Astrocyte of the hippocampus (primary cell): ENCODE data around the gene FAM174C.

ENCODE experiments used
- DNase-seq: peaks from one replicate; pipeline ENCODE4 v3.0.0; 2011; ENCODE audit warnings: low read depth, low spot score

Gene FAM174C

DNA sequence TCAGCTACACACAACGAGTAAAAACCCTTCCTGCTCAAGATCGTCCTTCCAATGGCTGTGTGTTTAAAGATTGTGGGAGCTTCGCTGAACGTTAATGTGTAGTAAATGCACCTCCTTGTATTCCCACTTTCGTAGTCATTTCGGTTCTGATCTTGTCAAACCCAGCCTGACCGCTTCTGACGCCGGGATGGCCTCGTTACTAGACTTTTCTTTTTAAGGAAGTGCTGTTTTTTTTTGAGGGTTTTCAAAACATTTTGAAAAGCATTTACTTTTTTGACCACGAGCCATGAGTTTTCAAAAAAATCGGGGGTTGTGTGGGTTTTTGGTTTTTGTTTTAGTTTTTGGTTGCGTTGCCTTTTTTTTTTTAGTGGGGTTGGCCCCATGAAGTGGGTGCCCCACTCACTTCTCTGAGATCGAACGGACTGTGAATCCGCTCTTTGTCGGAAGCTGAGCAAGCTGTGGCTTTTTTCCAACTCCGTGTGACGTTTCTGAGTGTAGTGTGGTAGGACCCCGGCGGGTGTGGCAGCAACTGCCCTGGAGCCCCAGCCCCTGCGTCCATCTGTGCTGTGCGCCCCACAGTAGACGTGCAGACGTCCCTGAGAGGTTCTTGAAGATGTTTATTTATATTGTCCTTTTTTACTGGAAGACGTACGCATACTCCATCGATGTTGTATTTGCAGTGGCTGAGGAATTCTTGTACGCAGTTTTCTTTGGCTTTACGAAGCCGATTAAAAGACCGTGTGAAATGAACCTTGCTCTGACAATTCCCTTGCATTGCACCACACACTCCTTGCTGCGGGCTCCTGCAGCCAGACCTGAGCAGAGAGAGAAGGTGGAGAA is 2.7 kb upstream of the FAM174C start:
- DNase-seq, result no peak

DNA sequence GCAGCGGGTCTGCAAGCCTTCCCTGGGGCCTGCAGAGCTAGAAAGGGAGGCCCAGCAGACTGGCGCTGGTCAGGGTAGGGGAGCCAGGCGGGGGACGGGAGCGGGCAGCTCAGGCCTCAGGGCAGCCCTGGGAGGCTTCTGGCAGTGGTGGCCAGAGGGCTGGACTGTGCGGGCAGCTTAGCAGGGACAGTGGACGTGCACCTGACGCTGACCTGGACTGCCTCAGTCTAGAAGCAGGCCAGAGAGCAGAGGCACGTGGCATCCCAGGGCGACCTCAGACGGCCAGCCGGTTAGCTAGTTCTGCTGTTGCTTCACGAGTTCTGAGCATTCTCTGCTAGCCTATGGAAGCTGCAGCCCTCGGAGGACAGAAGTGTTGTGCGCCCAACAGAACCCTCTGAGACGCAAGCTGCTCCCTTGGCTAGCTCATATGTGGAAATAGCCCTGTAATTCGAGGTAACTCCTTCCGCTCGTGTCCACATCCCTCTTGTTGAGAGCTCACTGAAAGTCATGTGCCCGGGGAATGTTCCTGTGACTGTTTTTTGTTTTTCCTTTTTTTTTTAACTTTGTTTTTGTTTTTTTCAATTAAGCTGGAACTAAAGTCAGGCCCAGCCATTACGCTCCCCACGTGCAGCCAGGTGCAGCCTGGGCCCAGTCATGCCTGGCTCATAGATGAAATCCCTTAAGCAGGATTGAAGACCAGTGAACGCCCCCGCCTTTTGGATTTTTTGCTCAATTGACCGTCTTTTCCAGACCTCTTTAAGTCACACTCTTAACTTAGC is 1.9 kb upstream of the FAM174C start:
- no peak for DNase-seq

DNA sequence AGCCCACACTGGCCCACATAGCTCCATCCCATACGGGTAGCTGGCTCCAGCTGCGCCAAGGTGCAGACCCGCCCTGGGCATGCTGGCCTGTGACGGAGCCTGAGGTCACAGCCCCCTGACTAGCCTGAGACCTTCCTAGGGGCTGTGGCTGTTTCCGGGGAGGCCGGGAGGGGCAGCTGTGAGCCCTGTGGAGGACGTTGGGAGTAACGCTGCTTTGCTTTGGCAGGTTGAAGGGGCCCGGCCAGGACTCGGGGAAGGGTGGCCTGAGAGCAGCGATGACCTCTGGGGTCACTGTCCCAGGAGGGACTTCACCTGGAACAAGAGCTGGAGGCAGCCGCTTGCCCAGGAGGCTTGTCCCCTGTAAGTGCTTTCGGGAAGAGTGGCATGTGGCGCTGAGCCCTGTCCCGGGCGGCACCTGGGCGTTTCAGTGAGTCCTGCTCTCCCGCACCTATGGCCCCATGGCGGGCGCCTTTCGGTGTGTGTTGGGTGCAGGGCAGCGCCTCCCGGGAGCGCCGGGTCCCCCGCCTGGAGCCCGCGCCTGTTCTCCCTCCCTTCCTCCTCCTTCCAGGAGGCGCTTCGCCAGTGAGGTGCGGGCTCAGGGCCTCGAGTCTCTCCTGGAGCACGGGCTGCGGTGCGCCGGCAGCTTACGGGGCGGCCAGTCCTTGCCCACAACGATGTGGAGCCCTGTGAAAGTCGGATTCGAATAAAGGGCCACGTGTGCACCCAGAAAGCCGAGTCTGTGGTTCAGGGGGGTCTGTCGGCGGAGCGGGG is 1.1 kb upstream of the FAM174C start:
- no peak for DNase-seq

DNA sequence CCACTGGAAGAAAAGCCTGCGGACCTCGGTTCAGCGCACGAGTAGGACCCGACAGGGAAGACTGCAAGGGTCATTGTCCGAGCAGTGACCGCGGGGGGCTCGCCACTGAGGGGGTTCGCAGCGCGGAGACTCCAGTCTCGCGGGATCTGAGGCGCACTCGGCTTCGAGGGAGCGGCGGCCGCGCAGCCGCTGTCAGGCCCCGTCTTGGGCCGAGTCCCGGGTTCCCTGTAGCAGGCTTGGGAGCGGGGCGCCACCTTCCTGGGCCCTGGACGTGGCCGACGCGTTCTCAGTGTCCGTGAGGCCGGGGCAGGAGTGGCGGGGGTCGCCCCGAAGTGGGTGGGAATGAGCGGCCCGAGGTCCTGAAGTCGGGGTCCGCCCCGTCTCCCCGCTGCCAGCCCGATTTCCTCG is 474 bp upstream of the FAM174C start:
- no peak for DNase-seq

DNA sequence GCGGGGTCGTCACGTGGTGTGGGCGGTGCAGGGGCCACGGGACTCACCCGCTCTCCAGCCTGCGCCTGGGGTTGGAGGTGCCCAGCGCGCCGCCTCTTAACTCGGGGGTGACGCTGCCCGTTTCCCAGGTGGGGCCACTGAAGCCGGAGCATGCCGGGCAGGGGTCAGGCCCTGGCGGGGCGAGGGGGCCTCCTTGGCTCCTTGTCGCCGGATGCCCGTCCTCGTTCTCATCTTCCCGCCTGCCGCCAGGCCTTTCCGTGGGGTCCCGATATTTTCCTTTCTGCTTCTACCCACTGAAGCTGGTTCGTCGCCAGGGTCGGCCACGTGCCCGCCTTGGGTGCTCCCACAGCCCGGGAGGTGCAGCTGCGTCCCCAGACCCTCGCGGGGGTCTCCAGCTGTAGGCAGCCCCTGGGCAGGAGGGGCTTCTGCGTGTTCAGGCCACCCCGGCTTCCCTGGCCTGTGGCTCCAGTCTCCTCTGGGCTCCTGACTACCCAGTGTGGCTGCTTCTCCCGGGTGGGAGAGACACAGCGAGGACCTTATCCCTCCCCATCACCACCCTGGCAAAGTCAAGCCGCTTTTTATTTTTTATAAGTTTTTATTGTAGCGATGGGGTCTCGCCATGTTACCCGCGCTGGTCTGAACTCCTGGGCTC is 772 bp downstream of the FAM174C start:
- DNase-seq, result no peak

DNA sequence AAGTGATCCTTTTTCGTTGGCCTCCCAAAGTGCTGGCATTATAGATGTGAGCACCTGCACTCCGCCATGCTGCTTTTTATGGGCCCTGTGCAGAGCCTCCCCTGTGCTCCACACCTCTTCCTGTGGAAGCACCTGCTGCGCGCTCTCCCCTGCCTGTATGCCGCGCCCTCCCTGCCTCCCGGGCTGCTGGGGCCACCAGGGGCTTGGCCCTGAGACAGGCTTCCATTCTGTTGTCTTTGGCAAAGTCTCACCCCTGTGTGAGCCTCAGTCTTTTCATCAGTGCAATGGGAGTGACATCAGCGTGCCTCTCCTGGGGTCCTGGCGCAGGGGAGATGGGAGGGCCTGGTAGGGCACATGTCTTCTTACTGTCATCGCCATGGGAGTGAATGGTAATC is 1.3 kb downstream of the FAM174C start:
- DNase-seq, result no peak

DNA sequence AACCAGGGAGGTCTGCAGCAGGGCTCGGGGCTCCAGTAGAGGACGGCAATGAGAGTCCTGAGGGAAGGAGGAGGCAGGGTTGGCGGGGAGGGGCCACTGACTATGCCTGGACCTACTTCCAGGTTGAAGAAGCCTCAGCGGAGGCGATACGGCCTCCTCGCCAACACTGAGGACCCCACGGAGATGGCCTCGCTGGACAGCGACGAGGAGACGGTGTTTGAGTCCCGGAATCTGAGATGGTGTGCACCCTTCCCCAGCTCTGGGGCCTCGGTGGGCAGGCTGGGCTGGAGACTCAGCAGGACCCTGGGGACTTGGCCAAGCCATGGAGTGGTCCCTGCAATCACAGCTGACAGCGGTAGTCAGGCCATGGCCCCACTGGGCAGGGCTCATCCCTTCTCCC is 1.7 kb downstream of the FAM174C start:
- DNase-seq, result no peak

DNA sequence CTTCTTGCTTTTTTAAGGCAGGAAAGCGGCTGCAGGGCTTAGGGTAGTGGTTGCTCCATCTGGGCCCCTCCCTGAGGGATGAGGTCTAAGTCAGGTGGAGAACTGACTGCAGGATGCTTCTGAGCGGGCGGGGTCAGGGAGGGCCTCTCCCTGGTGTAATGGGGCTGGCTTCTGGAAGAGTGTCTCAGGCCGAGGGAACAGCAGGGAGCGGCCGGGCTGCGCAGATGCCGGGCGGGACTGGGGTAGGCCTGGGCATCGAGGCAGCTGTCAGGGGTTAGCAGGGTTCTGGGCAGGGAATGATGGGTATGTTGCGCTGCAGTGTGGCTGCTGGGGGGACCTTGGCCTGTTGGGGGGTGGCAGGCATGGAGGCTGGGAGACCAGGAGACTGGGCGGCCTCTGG is 2.7 kb downstream of the FAM174C start:
- no peak for DNase-seq

DNA sequence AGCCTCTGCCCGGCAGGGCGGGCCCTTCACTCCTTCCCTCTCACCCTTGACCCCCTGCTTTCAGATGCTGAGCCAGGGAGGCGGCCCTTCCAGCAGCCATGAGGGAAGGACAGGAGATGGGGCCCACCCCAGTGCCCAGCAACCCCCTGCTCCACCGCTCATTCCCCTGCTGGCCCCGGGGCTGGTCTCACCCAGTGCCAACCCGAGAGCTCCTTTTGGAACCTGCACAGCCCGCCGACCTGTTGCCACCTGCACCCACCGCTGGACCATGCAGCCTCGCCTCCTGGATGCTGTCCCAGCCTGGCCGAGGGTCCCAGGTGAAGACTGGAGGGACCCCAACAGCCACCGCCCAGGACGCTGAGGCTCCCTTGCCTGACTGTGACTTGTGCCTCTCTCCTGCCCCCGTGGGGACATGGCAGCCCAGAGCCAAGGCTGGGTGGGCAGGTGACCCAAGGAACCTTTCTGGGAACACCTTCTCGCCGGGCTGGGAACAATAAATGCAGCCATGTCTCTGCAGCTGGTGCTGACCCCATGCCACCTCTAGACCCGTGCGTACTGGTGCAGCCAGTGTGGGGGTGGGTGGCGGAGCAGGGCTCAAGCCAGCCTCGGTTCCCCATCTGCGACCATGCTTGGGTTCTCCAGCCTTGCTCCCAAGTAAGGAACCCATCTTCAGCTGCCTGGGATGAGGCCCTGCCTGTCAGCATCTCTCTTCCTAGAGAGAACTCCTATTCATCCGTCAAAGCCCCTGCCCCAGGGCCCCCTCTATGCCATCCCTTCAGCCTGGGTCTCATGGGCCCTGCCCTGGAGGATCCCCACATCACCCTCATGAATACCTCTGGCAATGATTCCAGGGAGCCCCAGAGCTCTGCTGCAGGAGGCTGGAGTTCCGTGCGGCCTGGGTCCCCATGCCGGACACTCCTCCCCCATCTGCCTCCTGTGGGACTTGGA is 3.7 kb downstream of the FAM174C start:
- no peak for DNase-seq

DNA sequence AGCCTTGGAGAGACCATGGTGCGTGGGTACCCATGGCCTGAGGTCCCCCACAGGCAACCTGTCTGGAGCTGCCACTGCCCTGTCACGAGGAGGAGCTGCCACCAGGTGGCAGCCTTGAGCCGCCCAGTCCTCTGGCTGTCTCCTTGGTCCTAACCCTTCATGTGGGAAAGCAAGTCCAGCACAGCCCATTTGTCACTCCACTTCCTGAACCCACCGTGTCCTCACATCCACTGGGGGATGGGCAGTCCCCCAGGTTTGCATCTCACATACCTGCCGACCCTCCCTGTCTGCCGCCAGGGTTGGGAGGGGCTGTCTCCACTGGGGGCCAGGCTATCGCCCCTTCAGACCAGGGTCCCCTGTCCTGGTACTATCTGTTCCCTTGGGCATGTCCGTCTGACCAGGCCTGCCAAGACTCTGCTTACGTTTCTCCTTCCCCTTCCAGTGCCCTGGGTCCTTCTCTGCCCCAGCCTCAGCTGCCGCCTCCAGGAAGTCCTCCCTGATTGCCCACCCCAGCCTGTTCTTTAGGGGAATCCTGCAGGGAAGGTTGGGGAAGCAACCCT is 4.5 kb downstream of the FAM174C start:
- peak; percentile 94 for DNase-seq

DNA sequence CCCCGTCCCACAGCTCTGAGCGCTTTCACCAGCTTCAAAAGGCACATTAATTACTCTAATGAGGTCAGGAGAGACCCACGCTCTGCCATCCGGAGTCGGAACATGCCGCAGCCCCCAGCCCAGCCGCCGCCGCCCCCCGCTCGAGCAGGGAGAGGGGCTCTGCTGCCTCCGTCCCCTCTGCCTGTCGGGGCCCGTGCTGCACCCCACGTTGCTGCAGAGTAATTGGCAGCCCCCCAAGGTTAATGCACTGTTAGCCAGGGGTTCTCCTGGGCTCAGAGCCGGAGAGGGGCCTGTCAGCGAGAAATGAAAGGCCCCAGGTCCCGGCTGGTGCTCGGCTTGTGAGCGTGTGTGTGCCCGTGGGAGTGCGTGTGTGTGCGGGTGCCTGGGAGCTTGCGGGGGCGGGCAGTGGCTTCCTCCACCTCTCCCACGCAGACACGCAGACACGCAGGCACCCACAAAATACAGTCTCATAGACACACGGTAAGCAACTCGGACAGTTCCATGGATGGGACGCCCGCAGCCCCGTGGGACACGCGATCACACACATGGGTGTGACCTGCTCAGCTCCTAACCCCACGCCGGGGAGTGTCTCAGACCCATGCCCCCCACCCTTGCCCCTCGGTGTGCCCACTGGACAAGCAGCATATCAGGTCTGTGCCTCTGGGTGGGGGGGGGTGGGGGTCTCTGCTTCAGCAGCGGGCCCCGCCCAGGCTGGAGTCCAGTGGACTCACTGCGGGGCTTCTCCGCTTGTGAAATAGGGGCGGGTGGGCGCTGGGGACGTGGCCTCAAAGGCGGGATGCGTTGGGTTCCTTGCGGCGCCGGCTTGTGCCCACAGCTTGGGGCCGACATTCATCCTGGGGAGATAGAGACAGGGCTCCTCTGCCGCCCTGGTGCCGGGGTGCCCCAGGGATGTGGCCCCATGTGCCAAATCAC is 5.6 kb downstream of the FAM174C start:
- DNase-seq, result no peak

DNA sequence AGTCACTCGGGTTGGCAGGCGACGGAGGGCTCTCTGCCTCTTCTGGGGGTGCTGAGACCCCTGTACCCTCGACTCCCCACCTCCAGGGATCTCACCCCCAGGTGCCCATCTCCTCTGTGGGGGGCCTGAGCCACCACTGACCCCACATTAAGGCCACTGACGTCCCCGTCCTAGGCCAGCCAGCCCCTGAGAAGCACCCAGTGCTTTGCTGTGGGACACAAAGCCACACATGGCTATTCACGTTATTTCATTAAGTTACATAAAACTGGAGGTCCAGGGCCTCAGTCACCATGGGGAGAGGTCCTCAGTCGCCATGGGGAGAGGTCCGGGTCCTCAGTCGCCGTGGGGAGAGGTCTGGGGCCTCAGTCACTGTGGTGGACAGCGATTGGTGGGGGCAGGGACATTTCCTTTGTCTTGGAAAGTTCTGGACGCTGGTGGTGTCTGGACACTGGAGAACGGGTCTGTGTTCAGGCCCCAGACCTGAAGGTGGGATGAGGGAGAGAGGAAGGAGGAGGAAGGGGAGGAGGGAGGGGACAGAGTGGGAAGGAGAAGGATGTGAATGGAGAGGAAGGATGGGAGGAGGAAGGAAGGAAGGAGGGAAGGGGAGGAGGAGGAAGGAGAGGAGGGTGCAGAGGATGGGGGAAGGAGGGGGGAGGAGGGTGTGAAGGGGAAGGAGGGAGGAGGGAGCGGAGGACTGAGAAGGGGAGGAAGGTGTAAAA is 6.4 kb downstream of the FAM174C start:
- no peak for DNase-seq

DNA sequence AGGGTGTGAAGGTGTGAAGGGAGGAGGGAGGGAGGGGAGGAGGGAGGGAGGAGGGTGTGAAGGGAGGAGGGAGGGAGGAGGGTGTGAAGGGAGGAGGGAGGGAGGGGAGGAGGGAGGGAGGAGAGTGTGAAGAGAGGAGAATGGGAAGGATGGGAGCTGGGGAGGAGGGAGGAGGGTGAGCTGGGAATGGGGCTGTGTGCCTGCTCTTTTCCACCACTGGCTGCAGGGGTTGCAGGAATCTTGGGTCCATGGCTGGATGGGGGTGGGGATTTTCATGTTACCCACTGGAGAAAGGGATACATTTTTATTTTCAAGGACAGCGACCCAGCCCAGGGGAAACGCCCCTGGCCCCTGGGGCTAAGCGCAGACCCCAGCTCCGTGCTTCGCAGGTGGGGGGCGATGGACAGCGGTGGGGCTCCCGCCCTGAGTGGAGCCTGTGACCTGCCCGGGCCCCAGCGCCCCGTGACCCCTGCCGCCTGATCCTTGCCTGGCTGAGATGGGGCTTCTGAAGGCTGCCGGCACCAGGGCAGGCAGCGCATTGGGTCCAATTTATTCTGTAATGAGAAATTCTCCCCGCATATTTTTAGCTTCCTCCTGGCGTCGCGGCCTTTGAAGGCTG is 7.4 kb downstream of the FAM174C start:
- no peak for DNase-seq

DNA sequence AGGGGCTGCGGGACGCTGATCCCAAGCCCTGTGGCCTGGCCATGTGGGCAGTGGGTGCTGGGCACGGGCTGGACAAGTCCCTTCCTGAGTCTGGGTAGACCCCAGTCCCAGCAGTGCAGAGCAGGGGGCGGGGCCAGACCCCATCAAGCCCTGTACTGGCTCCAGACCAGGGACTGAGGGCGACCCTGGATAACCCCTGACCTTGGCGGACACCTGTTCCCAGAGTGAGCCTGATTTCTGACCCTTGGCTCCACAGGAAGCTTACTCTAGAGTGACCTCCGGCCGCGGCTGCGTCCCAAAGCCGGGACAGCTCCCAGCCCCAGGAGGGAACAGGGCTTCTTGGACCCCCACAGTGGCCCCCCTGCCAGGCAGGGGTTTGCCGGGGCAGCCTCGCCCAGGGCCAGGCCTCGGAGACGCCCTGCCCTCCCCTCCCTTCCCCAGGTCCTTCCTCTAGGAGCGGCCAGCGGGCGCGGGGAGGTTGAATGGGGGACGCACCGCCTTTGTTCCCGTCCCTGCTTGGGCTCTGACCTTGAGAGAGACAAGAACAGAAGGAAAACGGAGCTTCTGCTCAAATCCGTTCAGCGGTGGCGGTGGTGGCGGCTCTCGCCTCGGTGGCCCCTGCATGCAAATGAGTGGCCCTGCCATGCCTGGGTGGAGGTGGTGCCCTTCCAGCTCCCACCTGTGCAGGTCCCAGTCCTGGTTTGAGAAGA is 8.0 kb downstream of the FAM174C start:
- no peak for DNase-seq

DNA sequence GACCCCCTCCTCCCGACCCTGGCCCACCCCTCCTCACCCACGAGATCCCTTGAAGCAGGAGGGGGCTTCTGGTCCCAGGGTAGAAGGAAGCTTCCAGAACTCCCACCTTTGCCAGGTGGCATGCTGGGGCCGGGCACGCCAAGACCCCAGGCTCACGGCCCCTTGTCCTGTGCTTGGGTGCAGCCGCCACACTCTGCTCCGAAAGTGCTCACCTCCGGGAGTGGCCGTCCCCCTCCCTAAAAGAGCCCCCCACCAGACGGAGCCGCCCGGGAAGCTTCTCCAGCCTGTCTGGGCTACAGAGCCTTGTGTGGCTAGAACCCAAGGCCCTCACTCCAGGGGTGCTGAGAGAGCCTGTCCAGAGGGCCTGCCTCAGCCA is 8.6 kb downstream of the FAM174C start:
- DNase-seq, result no peak

DNA sequence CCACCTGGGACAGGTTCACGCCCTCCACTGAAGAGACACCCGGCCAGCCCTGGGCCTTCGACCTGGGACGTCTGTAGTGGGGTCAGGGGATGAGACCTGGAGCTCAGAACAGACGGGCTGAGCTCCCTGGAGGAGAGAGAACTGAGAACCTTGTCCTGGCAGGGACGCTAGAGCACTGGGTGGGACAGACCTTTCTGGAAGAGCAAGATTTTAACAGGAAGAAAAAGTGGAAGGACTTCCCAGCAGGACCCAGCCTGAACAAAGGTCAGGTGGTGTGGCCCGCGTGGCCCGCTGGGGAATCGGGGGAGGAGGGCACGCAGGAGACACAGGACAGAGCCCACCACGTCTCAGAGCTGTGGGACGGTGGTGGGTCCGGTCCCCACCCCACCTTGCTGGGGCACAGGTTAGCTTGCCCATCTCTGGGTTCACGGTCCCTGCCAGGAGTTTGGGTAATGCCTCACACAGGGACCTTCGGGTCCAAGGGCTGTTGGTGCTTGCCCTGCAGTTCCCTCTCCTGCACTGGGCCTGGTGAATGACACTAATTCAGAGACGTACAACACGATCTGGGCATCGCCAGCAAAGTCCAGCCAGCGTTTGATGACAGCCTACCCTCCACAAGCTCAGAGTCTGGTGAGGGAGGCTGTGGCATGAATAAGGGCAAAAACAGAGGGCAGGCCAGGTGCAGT is 9.1 kb downstream of the FAM174C start:
- DNase-seq, result no peak
